WTC11 (cell line): ENCODE results near the gene TEX54. TPM values are rescaled to one million over a fixed set of nuclear protein-coding genes. Genes with fewer than 3 reads are reported as not detected.
A peak's percentile ranks its signal among the peaks of the same experiment; 100 is the strongest.

Source experiments
- ATF1 ChIP-seq: sonication (generic); formaldehyde crosslinking; IDR thresholded peaks from 2 replicates; pipeline ENCODE4 v1.8.1; 2023; ENCODE audit warnings: mild to moderate bottlenecking, moderate library complexity, missing genetic modification reagents
- CREB1 ChIP-seq: sonication (generic); formaldehyde crosslinking; IDR thresholded peaks from 2 replicates; pipeline ENCODE4 v1.8.0; 2023; ENCODE audit warnings: mild to moderate bottlenecking, missing genetic modification reagents
- ELF4 ChIP-seq: sonication (generic); formaldehyde crosslinking; IDR thresholded peaks from 2 replicates; pipeline ENCODE4 v1.8.1; 2022; ENCODE audit warnings: low read depth, mild to moderate bottlenecking, moderate library complexity, missing genetic modification reagents
- ETV6 ChIP-seq: sonication (generic); formaldehyde crosslinking; IDR thresholded peaks from 2 replicates; pipeline ENCODE4 v1.8.1; 2022; ENCODE audit warnings: mild to moderate bottlenecking, missing genetic modification reagents
- FOXP1 ChIP-seq: sonication (generic); formaldehyde crosslinking; IDR thresholded peaks from 2 replicates; pipeline ENCODE4 v1.8.0; 2022; ENCODE audit warnings: missing genetic modification reagents, mild to moderate bottlenecking, moderate library complexity, borderline replicate concordance
- GABPB1 ChIP-seq: sonication (generic); formaldehyde crosslinking; IDR thresholded peaks from 2 replicates; pipeline ENCODE4 v1.8.1; 2023; ENCODE audit warnings: mild to moderate bottlenecking, missing genetic modification reagents
- HMGA2 ChIP-seq: fragments of 250-450 bp; sonication (Bioruptor Pico); IDR thresholded peaks from 2 replicates; pipeline ENCODE4 v1.4.0; 2021; ENCODE audit warnings: mild to moderate bottlenecking, moderate library complexity
- IRF2 ChIP-seq: sonication (generic); formaldehyde crosslinking; IDR thresholded peaks from 2 replicates; pipeline ENCODE4 v1.8.0; 2022; ENCODE audit warnings: low read depth, missing genetic modification reagents, borderline replicate concordance
- MXD4 ChIP-seq: fragments of 250-450 bp; sonication (Bioruptor Pico); IDR thresholded peaks from 2 replicates; pipeline ENCODE4 v1.8.0; 2021; ENCODE audit warnings: mild to moderate bottlenecking, moderate library complexity, borderline replicate concordance
- MYBL2 ChIP-seq: sonication (generic); formaldehyde crosslinking; IDR thresholded peaks from 2 replicates; pipeline ENCODE4 v1.8.1; 2023; ENCODE audit warnings: mild to moderate bottlenecking, moderate library complexity, missing genetic modification reagents
- NFE2L1 ChIP-seq: sonication (generic); formaldehyde crosslinking; IDR thresholded peaks from 2 replicates; pipeline ENCODE4 v1.8.1; 2023; ENCODE audit warnings: missing genetic modification reagents
- NR2C2 ChIP-seq: sonication (generic); formaldehyde crosslinking; IDR thresholded peaks from 2 replicates; pipeline ENCODE4 v1.8.0; 2022; ENCODE audit warnings: mild to moderate bottlenecking, missing genetic modification reagents
- OVOL2 ChIP-seq: fragments of 250-450 bp; sonication (Bioruptor Pico); IDR thresholded peaks from 2 replicates; pipeline ENCODE4 v1.9.0; 2021; ENCODE audit warnings: mild to moderate bottlenecking, borderline replicate concordance
- TEAD4 ChIP-seq: sonication (generic); formaldehyde crosslinking; IDR thresholded peaks from 2 replicates; pipeline ENCODE4 v1.8.0; 2022; ENCODE audit warnings: mild to moderate bottlenecking, missing genetic modification reagents
- ZBTB21 ChIP-seq: sonication (generic); formaldehyde crosslinking; IDR thresholded peaks from 2 replicates; pipeline ENCODE4 v1.8.1; 2023; ENCODE audit warnings: mild to moderate bottlenecking, missing genetic modification reagents, borderline replicate concordance
- ZNF232 ChIP-seq: sonication (generic); formaldehyde crosslinking; IDR thresholded peaks from 2 replicates; pipeline ENCODE4 v1.8.0; 2022; ENCODE audit warnings: mild to moderate bottlenecking, missing genetic modification reagents
- ZNF423 ChIP-seq: fragments of 250-450 bp; sonication (Bioruptor Pico); IDR thresholded peaks from 2 replicates; pipeline ENCODE4 v2.1.2; 2022; ENCODE audit warnings: mild to moderate bottlenecking, moderate library complexity
- ZNF671 ChIP-seq: fragments of 250-450 bp; sonication (Bioruptor Pico); IDR thresholded peaks from 2 replicates; pipeline ENCODE4 v1.8.0; 2021; ENCODE audit warnings: mild to moderate bottlenecking
- total RNA-seq: library from RNA; stranded (reverse); gene quantifications from 3 replicates; pipeline ENCODE4 v1.2.3, GENCODE V29; 2021
- TF ChIP-seq, protein P1 (sequence below): fragments of 250-450 bp; sonication (Bioruptor Pico); IDR thresholded peaks from 2 replicates; pipeline ENCODE4 v1.9.0; 2021; ENCODE audit warnings: mild to moderate bottlenecking, borderline replicate concordance
- TF ChIP-seq, protein P2 (sequence below): fragments of 250-450 bp; sonication (Bioruptor Pico); IDR thresholded peaks from 2 replicates; pipeline ENCODE4 v1.9.0; 2021; ENCODE audit warnings: mild to moderate bottlenecking
- TF ChIP-seq, protein P3 (sequence below): sonication (generic); formaldehyde crosslinking; IDR thresholded peaks from 2 replicates; pipeline ENCODE4 v1.8.1; 2023; ENCODE audit warnings: mild to moderate bottlenecking, missing genetic modification reagents, moderate library complexity
- TF ChIP-seq, protein P4 (sequence below): sonication (generic); formaldehyde crosslinking; IDR thresholded peaks from 2 replicates; pipeline ENCODE4 v1.8.0; 2022; ENCODE audit warnings: mild to moderate bottlenecking, missing genetic modification reagents
- TF ChIP-seq, protein P5 (sequence below): sonication (generic); formaldehyde crosslinking; IDR thresholded peaks from 2 replicates; pipeline ENCODE4 v1.8.1; 2023; ENCODE audit warnings: mild to moderate bottlenecking, missing genetic modification reagents, moderate library complexity
- TF ChIP-seq, protein P6 (sequence below): sonication (generic); formaldehyde crosslinking; IDR thresholded peaks from 2 replicates; pipeline ENCODE4 v1.8.1; 2023; ENCODE audit warnings: mild to moderate bottlenecking, missing genetic modification reagents
- TF ChIP-seq, protein P7 (sequence below): sonication (generic); formaldehyde crosslinking; IDR thresholded peaks from 2 replicates; pipeline ENCODE4 v1.8.1; 2022; ENCODE audit warnings: missing genetic modification reagents, borderline replicate concordance
- TF ChIP-seq, protein P8 (sequence below): sonication (generic); formaldehyde crosslinking; IDR thresholded peaks from 2 replicates; pipeline ENCODE4 v1.8.0; 2022; ENCODE audit warnings: mild to moderate bottlenecking, missing genetic modification reagents

The TEX54 gene
- total RNA-seq, 1 experiment from 2014 or later, result not detected

DNA sequence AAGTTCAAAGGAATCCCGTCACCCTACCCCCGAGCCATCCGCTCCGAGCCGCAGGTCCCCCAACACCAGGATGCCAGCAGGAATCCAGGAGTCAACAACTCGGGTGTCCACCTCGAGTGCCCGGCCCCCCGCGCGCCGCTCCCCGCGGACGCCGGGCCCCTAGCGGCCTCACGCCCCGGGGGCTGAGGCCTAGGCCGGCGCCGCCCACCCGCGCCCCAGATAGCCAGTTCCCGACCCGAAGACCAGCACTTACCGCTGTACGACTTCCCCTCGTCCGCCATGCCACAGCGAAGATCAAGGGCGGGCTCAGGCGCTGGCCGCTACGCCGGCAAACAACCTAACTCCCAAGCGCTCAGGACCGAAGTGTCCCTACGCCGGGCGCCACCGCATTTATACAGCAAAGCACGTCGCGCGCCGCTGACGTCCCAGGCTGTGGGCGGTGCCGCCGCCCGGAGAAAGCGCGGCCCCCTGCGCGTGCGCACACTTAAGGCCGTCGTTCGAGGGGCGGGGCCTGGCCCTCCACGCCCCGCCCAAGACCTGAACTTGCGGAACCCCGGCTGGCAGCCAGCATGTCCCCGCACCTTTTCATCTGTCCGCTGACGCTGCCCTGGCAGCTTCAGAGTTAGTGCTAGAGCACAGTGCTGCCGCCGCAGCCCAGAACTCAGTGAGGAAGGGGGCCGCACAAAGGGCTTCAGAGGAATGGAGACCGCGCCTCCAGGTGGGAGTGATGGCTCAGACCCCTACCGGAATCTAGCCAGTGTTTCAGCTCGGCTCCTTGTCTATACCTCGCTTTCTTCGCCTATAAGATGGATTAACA is 27.4 kb downstream of the TEX54 start, which contains the start of gene NXF1 (continued):
- TF ChIP-seq, protein P1, sequence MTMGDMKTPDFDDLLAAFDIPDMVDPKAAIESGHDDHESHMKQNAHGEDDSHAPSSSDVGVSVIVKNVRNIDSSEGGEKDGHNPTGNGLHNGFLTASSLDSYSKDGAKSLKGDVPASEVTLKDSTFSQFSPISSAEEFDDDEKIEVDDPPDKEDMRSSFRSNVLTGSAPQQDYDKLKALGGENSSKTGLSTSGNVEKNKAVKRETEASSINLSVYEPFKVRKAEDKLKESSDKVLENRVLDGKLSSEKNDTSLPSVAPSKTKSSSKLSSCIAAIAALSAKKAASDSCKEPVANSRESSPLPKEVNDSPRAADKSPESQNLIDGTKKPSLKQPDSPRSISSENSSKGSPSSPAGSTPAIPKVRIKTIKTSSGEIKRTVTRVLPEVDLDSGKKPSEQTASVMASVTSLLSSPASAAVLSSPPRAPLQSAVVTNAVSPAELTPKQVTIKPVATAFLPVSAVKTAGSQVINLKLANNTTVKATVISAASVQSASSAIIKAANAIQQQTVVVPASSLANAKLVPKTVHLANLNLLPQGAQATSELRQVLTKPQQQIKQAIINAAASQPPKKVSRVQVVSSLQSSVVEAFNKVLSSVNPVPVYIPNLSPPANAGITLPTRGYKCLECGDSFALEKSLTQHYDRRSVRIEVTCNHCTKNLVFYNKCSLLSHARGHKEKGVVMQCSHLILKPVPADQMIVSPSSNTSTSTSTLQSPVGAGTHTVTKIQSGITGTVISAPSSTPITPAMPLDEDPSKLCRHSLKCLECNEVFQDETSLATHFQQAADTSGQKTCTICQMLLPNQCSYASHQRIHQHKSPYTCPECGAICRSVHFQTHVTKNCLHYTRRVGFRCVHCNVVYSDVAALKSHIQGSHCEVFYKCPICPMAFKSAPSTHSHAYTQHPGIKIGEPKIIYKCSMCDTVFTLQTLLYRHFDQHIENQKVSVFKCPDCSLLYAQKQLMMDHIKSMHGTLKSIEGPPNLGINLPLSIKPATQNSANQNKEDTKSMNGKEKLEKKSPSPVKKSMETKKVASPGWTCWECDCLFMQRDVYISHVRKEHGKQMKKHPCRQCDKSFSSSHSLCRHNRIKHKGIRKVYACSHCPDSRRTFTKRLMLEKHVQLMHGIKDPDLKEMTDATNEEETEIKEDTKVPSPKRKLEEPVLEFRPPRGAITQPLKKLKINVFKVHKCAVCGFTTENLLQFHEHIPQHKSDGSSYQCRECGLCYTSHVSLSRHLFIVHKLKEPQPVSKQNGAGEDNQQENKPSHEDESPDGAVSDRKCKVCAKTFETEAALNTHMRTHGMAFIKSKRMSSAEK (CRISPR knock-in tag), result no peak
- TF ChIP-seq ZBTB21 (no peak), MXD4 (CRISPR knock-in tag) (no peak), CREB1 (CRISPR knock-in tag) (peak; percentile 82), NR2C2 (CRISPR knock-in tag) (no peak), ELF4 (CRISPR knock-in tag) (no peak), GABPB1 (CRISPR knock-in tag) (peak; percentile 68), ZNF423 (no peak), ZNF232 (CRISPR knock-in tag) (no peak), OVOL2 (CRISPR knock-in tag) (peak; percentile 83; the same call in 1 of the 2 replicates), NFE2L1 (CRISPR knock-in tag) (no peak), ZNF671 (peak; percentile 53; the same call in 1 of the 2 replicates), ATF1 (no peak), HMGA2 (CRISPR knock-in tag) (no peak), MYBL2 (CRISPR knock-in tag) (0 out of 2 replicates have a peak, but pooled peaks have one; percentile 30), ETV6 (CRISPR knock-in tag) (peak; percentile 90), FOXP1 (peak; percentile 86; the same call in 1 of the 2 replicates), TEAD4 (CRISPR knock-in tag) (no peak), IRF2 (no peak)
- TF ChIP-seq, protein P2, sequence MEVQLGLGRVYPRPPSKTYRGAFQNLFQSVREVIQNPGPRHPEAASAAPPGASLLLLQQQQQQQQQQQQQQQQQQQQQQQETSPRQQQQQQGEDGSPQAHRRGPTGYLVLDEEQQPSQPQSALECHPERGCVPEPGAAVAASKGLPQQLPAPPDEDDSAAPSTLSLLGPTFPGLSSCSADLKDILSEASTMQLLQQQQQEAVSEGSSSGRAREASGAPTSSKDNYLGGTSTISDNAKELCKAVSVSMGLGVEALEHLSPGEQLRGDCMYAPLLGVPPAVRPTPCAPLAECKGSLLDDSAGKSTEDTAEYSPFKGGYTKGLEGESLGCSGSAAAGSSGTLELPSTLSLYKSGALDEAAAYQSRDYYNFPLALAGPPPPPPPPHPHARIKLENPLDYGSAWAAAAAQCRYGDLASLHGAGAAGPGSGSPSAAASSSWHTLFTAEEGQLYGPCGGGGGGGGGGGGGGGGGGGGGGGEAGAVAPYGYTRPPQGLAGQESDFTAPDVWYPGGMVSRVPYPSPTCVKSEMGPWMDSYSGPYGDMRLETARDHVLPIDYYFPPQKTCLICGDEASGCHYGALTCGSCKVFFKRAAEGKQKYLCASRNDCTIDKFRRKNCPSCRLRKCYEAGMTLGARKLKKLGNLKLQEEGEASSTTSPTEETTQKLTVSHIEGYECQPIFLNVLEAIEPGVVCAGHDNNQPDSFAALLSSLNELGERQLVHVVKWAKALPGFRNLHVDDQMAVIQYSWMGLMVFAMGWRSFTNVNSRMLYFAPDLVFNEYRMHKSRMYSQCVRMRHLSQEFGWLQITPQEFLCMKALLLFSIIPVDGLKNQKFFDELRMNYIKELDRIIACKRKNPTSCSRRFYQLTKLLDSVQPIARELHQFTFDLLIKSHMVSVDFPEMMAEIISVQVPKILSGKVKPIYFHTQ (CRISPR knock-in tag), result no peak
- TF ChIP-seq, protein P3, sequence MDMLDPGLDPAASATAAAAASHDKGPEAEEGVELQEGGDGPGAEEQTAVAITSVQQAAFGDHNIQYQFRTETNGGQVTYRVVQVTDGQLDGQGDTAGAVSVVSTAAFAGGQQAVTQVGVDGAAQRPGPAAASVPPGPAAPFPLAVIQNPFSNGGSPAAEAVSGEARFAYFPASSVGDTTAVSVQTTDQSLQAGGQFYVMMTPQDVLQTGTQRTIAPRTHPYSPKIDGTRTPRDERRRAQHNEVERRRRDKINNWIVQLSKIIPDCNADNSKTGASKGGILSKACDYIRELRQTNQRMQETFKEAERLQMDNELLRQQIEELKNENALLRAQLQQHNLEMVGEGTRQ, result no peak
- TF ChIP-seq, protein P4, sequence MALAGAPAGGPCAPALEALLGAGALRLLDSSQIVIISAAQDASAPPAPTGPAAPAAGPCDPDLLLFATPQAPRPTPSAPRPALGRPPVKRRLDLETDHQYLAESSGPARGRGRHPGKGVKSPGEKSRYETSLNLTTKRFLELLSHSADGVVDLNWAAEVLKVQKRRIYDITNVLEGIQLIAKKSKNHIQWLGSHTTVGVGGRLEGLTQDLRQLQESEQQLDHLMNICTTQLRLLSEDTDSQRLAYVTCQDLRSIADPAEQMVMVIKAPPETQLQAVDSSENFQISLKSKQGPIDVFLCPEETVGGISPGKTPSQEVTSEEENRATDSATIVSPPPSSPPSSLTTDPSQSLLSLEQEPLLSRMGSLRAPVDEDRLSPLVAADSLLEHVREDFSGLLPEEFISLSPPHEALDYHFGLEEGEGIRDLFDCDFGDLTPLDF (CRISPR knock-in tag), result peak; percentile 62; the same call in 1 of the 2 replicates
- TF ChIP-seq, protein P5, sequence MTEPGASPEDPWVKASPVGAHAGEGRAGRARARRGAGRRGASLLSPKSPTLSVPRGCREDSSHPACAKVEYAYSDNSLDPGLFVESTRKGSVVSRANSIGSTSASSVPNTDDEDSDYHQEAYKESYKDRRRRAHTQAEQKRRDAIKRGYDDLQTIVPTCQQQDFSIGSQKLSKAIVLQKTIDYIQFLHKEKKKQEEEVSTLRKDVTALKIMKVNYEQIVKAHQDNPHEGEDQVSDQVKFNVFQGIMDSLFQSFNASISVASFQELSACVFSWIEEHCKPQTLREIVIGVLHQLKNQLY (CRISPR knock-in tag), result no peak
- TF ChIP-seq, protein P6, sequence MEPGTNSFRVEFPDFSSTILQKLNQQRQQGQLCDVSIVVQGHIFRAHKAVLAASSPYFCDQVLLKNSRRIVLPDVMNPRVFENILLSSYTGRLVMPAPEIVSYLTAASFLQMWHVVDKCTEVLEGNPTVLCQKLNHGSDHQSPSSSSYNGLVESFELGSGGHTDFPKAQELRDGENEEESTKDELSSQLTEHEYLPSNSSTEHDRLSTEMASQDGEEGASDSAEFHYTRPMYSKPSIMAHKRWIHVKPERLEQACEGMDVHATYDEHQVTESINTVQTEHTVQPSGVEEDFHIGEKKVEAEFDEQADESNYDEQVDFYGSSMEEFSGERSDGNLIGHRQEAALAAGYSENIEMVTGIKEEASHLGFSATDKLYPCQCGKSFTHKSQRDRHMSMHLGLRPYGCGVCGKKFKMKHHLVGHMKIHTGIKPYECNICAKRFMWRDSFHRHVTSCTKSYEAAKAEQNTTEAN, result no peak
- TF ChIP-seq, protein P7, sequence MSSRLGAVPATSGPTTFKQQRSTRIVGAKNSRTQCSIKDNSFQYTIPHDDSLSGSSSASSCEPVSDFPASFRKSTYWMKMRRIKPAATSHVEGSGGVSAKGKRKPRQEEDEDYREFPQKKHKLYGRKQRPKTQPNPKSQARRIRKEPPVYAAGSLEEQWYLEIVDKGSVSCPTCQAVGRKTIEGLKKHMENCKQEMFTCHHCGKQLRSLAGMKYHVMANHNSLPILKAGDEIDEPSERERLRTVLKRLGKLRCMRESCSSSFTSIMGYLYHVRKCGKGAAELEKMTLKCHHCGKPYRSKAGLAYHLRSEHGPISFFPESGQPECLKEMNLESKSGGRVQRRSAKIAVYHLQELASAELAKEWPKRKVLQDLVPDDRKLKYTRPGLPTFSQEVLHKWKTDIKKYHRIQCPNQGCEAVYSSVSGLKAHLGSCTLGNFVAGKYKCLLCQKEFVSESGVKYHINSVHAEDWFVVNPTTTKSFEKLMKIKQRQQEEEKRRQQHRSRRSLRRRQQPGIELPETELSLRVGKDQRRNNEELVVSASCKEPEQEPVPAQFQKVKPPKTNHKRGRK, result no peak
- TF ChIP-seq, protein P8, sequence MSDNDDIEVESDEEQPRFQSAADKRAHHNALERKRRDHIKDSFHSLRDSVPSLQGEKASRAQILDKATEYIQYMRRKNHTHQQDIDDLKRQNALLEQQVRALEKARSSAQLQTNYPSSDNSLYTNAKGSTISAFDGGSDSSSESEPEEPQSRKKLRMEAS, result peak; percentile 65
